Bone marrow (tissue), 2 donors: ENCODE data around the gene RASEF.

Source experiments
- DNase-seq, 2 donors: peaks; one replicate each; lab custom pipeline; 2025; lab: John Stamatoyannopoulos, UW

RASEF gene

DNA sequence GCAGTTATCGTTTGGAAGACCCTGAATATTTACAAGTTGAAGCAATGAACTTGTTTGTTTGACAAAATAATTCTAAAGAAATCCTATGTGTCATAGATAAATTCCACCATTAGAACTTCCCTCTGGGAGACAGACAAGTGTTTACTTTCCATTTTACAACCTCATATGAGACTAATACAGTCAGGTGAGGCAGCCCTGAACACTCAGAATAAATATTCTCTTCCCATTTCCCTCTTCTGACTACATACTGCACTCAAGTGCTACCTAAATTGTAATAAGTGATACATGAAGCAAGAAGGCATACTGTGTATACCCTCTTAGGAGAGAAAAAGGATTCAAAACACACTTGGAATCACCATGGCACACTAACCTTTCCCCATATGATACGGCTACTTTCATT is 6.8 kb downstream of the RASEF start:
- DNase-seq = no peak

DNA sequence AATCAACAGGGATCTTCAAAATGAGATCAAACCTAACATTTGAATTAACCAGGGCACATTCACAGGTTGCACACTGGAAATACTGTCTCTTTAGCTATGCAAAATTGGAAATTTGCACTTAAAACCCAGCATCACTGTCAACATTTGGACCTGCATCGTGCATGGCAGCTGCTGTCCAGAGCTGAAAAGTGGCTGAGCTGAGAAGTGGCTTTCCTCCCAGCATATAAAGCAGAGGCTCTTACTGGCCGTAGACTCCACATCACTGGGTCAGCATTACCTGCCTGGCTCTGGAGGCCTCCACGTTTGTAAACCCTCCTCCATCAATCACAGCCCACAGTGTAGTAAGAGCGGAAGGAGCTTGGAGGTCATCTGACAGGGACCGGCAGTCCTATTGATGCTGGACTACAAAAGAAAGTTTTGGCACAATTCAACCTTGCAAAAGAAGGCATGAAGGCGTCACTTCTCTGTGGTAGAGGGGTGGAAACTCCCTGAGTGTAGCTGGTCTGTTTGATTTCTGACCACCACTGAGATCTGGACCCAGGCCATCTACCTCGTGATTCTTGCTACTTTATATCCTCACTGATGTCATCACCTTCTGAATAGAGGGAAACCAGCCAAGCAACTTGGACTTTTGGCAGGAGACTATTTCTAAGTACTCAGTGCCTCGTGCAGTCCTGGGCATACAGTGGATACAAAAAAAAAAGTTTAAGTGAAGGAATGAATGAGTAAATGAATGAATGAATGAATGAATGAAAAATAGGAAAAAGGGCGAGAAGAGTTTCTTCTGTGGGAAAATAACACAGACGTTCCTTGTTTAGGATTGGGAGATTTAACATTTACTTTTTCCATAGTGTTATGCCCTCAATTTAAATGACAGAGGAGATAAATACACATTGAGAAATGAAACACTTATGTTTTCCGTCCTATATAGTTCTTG is 14.8 kb downstream of the RASEF start:
- DNase-seq = no peak

DNA sequence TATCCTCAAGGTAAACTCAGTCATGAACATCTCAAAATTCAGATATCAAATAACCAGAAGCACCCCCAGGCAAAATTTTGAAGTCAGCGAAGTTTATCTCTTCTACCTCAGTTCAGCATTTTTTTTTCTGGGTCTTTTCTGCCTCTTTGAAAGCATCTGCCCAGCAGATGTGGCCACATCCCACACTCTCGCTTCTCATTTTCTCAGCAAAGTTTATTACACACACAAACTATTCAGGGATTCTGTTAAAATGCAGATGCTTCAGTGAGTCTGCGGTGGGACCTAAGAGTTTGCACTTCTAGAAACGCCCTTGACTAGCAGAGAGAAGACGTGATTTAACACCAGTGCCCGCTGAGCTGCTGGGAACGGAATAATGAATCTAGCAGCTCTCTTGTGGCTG is 19.3 kb downstream of the RASEF start:
- no peak for DNase-seq

GRCh38 chr9:83041771-83042170 is 21.2 kb downstream of the RASEF start:
- no peak for DNase-seq

DNA sequence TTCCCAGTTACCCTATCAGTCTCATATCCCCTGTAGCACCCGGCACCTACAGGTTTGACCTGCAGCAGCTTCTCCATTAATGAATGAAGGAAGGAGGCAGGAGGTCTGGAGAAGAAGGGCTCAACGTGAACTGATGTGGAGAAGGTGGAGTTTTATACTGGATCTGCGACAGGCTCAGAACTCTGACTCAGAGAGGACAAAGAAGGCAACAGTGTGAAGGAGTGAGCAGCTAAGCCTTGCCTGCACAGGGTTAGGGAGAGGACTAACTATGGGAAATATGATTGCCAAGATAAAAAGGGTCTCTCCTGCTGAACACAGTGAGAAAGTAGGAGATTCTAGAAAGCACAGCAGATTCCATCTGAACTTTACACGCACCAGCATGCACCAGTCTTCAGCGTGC is 23.6 kb downstream of the RASEF start:
- DNase-seq = no peak

- DNase-seq = no peak
Observed at GRCh38 chr9:83036043-83036442, 26.9 kb downstream of the RASEF start.

- DNase-seq = no peak
Observed at GRCh38 chr9:83035143-83035542, 27.8 kb downstream of the RASEF start.

DNA sequence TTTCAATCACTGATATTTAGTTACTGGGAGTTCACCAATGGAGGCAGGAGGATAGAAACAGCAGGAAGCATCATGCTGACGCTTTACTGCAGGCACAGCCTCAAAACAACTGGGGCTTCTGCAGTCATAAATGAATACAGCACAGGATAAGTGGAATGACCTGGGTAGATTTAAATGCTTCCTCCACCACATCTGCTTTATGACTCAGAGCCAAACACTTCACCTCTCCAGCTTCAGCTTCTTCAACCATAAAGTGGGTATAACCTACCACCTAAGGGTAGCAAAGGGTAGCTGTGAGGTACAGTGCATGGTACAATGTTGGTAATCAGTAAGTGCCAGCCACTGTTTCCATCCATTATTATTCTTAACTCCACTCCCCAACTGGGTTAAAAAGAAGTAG is 28.4 kb downstream of the RASEF start:
- no peak for DNase-seq

DNA sequence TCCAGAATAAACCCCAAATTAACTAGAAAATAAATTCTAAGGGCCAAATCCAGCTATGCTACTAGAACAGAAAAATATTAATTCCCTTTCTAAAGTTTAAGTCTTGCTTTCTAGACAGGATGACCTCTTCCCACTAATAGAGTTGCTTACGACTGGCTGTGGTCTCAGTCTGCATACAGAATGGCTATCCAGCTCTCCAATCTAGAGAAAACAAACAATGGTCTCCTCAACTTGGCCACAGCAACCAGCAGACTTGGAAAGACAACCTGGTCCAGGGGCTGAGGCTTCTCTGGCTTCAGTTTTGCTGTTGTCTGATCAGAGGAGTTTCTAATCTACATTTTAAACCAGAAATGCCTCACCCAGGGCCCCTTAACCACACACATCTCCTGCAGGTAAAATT is 28.9 kb downstream of the RASEF start:
- no peak for DNase-seq

GRCh38 chr9:83032065-83032625 is 30.8 kb downstream of the RASEF start:
- no peak for DNase-seq

DNA sequence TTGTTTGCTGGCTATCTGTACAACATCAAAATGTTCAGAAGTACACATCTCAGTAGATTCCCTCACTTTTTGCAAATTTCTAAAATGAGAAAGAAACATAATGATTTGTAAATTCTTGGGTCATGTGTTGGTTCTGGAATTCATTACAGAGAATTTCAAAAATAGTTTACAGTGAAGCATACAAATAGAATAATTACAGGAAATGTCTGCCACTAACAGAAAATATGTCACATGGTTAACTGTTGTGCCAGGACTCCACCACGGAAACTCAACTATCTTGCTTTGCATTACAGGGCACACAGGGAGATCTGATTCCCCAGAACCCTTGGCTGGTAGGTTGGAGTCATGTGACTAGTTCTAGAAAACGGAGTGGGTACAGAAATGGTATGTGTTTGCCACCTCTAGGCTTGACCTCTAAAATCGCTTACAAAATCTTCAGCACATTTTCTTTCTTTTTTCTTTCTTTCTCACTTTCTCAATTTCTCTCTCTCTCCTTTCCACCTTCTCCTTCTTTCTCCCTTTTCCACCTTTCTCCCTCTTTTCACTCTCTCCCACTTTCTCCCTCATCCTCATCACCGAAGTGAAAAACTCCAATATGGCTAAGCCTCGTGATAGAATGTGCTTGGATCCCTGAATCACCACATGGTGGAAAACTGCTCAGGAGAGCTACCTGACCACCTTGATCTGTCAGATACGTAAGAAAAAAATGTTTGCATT is 32.4 kb downstream of the RASEF start:
- no peak for DNase-seq

DNA sequence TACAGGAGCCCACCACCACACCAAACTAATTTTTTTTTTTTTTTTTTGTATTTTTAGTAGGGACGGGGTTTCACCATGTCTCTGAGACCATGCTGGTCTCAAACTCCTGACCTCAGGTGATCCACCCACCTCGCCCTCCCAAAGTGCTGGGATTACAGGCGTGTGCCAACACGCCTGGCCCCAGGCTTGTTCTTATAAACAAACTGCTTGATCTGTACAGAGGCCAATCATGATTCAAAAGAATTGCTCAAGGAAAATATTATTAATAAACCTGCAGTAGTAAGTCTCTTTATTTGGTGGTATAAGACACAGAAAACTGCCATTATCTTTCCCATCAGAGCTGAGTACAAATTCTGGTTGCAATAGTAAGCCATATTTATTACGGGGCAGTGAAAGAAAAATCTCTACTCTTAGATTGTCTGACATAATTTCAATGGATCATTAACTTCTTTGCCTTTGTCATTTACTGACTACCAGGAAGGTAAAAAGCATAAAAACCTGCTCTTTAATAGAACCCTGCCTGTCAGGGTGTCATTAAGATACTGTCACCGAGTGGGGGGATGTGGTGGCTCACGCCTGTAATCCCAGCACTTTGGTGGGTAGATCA is 33.3 kb downstream of the RASEF start:
- DNase-seq = no peak

DNA sequence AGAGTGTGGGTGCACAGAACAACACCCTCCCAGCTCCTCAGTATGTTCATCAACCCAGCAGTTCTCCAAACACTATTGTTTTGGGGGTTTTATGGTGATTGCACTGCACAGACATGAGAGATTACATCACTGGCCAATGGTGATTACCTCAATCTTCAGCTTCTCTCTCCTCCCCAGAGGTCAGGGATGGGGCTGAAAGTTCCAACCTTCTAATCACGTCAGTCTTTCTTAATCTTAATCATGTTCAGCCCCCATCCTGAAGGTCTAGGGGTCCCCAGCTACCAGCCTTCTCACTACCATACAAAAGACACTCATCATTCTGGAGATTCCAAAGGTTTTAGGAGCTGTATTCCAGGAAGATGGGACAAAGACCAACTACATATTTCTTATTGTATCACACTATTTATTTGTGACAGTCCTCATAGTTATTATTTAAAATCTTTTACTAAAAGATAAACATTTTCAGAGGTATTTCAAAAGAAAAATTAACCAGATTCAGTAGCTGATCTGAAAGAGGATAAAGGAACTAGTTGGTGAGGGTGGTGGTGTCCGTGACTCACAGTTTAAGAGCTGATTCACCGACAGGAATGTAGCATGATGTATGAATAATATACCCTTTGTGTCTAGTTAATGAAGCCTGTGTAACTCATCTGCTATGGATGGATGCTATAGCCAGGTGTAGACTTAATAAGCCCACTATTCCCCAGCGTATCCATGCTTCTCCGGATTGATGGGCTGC is 35.6 kb downstream of the RASEF start:
- DNase-seq = no peak

- DNase-seq = no peak
Observed at GRCh38 chr9:83024506-83025125, 38.3 kb downstream of the RASEF start.

DNA sequence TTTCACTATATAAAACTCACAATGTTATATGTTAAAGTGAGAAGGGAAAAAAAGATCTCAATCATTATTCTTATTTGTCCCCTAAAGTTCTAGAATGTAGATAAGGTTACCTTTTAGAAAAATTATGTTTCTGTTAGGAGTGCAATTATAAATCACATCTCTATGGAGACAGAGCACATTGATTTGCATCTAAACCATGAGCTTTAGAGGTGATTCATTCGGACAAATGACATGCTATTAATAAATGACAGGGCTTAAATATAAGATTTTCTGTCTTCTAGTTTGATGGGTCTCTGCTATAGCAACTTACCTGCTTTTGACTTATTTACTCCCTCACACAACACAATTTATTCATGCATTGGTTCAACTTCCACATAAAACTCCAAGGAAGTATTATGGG is 39.8 kb downstream of the RASEF start:
- DNase-seq = no peak

- DNase-seq = no peak
Observed at GRCh38 chr9:83020864-83021263, 42.1 kb downstream of the RASEF start.

GRCh38 chr9:83020327-83020726 is 42.6 kb downstream of the RASEF start:
- DNase-seq = no peak

DNA sequence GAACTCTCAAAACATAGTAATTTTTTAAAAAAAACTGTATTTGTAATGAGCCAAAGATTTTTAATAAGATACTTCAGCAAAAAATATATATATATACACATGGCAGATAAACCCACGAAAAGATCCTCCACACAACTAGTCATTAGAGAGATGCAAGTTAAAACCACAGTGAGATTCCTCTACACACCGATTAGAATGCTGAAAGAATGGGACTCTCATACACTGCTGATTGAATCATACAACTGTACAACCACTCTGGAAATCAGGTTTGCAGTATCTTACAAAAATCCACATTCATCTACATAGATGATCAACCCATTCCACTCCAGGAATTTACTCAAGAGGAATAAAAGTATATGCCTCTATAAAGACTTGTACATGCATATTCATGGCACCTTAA is 43.7 kb downstream of the RASEF start:
- DNase-seq = no peak

DNA sequence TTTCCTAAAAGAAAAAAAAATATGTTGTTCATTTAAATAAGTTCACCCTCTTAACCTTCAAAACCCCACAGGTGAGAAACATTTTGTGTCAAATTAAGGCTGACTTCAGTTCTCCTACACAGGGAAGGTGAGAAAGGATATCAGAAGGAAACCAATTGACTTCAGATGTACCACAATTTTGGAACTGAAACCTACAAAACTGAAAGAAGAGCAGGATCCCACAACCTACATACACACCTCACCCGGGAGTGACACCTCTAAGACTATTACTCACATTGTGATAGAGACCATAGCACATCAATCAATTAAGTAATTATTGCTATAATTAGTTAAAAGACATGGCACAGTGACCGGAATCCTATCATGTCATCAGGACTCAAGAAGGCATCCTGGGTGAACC is 47.0 kb downstream of the RASEF start:
- DNase-seq = no peak

DNA sequence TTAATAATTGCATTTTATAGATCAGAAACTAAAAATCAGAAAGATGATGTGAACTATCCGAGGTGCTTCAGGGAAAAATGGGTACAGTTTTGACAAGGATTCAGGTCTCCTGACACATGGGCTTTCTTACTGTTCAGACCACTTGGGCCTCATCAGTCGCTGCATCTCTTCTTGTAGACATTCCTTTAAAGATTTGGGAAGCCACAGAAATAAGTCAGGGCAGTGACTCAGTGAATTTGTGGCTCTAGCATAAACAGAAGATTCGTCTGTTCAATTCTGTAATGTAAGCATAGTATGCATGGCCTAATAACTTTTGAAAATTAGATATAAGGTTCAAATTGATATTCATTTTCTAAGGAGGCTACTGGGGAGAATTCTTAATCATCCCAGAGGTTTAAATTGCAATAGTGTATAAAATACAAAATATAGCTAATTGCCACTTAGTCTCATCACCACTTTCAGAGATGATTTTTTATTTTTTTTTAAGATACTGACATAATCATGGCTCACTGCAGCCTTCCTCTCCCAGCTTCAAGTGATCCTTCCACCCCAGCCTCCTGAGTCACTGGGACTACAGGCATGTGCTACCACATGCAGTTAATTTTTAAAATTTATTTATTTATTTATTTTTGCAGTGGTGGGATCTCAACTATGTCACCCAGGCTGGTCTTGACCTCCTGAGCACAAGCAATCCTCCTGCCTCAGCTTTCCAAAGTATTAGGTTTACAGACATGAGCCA is 48.9 kb downstream of the RASEF start:
- no peak for DNase-seq
